ENCODE data around the gene GTSE1.

GTSE1 gene

GRCh38 chr22:46373921-46374662 lies 77.4 kb downstream of the GTSE1 start:
- DNase-seq (ENCODE audit: insufficient read length): no peak
- TF ChIP-seq TAF1 (IDR thresholded peaks at IDR 0.05; ENCODE audit: borderline replicate concordance, low read depth, low read length) (no peak), POLR2A (IDR thresholded peaks at IDR 0.05; ENCODE audit: low read depth, low read length) (no peak), POLR2AphosphoS5 (IDR thresholded peaks at IDR 0.05; ENCODE audit: low read depth, low read length) (no peak)
- no peak for FAIRE-seq

GRCh38 chr22:46374663-46375474 lies 78.2 kb downstream of the GTSE1 start:
- FAIRE-seq (no peak), DNase-seq (ENCODE audit: insufficient read length) (no peak)
- TF ChIP-seq TAF1 (IDR thresholded peaks at IDR 0.05; ENCODE audit: borderline replicate concordance, low read depth, low read length) (no peak), POLR2A (IDR thresholded peaks at IDR 0.05; ENCODE audit: low read depth, low read length) (no peak), POLR2AphosphoS5 (IDR thresholded peaks at IDR 0.05; ENCODE audit: low read depth, low read length) (no peak)

GRCh38 chr22:46376111-46376510 lies 79.4 kb downstream of the GTSE1 start:
- TF ChIP-seq POLR2A (IDR thresholded peaks at IDR 0.05; ENCODE audit: low read depth, low read length) (no peak), TAF1 (IDR thresholded peaks at IDR 0.05; ENCODE audit: borderline replicate concordance, low read depth, low read length) (no peak), POLR2AphosphoS5 (IDR thresholded peaks at IDR 0.05; ENCODE audit: low read depth, low read length) (no peak)
- DNase-seq (ENCODE audit: insufficient read length): no peak
- FAIRE-seq: no peak

- DNase-seq (ENCODE audit: insufficient read length): no peak
- FAIRE-seq: no peak
- TF ChIP-seq POLR2AphosphoS5 (IDR thresholded peaks at IDR 0.05; ENCODE audit: low read depth, low read length) (no peak), TAF1 (IDR thresholded peaks at IDR 0.05; ENCODE audit: borderline replicate concordance, low read depth, low read length) (no peak), POLR2A (IDR thresholded peaks at IDR 0.05; ENCODE audit: low read depth, low read length) (no peak)
Measured at GRCh38 chr22:46376908-46377524, 80.3 kb downstream of the GTSE1 start.

GRCh38 chr22:46377525-46378425 lies 81.1 kb downstream of the GTSE1 start:
- DNase-seq (ENCODE audit: insufficient read length) (no peak), FAIRE-seq (no peak)
- TF ChIP-seq POLR2A (IDR thresholded peaks at IDR 0.05; ENCODE audit: low read depth, low read length) (no peak), TAF1 (IDR thresholded peaks at IDR 0.05; ENCODE audit: borderline replicate concordance, low read depth, low read length) (no peak), POLR2AphosphoS5 (IDR thresholded peaks at IDR 0.05; ENCODE audit: low read depth, low read length) (no peak)

GRCh38 chr22:46378426-46379065 lies 81.9 kb downstream of the GTSE1 start:
- FAIRE-seq (no peak), DNase-seq (ENCODE audit: insufficient read length) (no peak)
- TF ChIP-seq TAF1 (IDR thresholded peaks at IDR 0.05; ENCODE audit: borderline replicate concordance, low read depth, low read length): no peak
- TF ChIP-seq POLR2A (IDR thresholded peaks at IDR 0.05; ENCODE audit: low read depth, low read length): no peak

- FAIRE-seq (no peak), DNase-seq (ENCODE audit: insufficient read length) (no peak)
- no peak for TF ChIP-seq POLR2A (IDR thresholded peaks at IDR 0.05; ENCODE audit: low read depth, low read length)
- TF ChIP-seq POLR2AphosphoS5 (IDR thresholded peaks at IDR 0.05; ENCODE audit: low read depth, low read length): no peak
- no peak for TF ChIP-seq TAF1 (IDR thresholded peaks at IDR 0.05; ENCODE audit: borderline replicate concordance, low read depth, low read length)
Measured at GRCh38 chr22:46379066-46379930, 82.6 kb downstream of the GTSE1 start.

- DNase-seq (ENCODE audit: insufficient read length) (no peak), FAIRE-seq (no peak)
- TF ChIP-seq POLR2A (IDR thresholded peaks at IDR 0.05; ENCODE audit: low read depth, low read length): no peak
- no peak for TF ChIP-seq POLR2AphosphoS5 (IDR thresholded peaks at IDR 0.05; ENCODE audit: low read depth, low read length)
- no peak for TF ChIP-seq TAF1 (IDR thresholded peaks at IDR 0.05; ENCODE audit: borderline replicate concordance, low read depth, low read length)
Measured at GRCh38 chr22:46380069-46380468, 83.4 kb downstream of the GTSE1 start.
